HCT116 (cell line): ENCODE data around the gene TMEM25. TPM values are rescaled to one million over a fixed set of nuclear protein-coding genes. Genes with fewer than 3 reads are reported as not detected.

Experiments
- ATAC-seq: fragments of 200-7000 bp; cut with Tn5 transposase; 2 replicates; pipeline ENCODE4 v1.9.1; 2020; ENCODE audit warnings: mild to moderate bottlenecking, moderate library complexity
- BruUV-seq: library from RNA; stranded (reverse); fragments of 400-500 nt; replicated peaks from 2 replicates; lab custom pipeline; 2021; lab: Mats Ljungman, UMichigan
- CTCF ChIA-PET: fragments of 300-600 bp; sonication (Branson Sonifier 250); formaldehyde crosslinking; loops from one replicate; lab custom pipeline; 2021; ENCODE audit warnings: antibody characterized with exemption; lab: Charles Lee
- POLR2A ChIA-PET: fragments of 300-600, 350-600 bp; sonication (Branson Sonifier 250); formaldehyde crosslinking; loops from one replicate; lab custom pipeline; 2021; ENCODE audit warnings: antibody characterized with exemption; lab: Charles Lee
- RAD21 ChIA-PET, 2 experiments: fragments of 300-600 bp; sonication (Branson Sonifier 250); formaldehyde crosslinking; loops; one replicate each; lab custom pipeline; 2023; ENCODE audit warnings: low total read pairs in 2 of 2; ENCODE audit not compliant: uncharacterized antibody in 2 of 2, unreplicated experiment in 2 of 2, low non-redundant PET in 1 of 2; lab: Charles Lee
- DNase-seq: peaks from one replicate; pipeline ENCODE4 v3.0.0-alpha.2; 2010; ENCODE audit warnings: low read depth, low spot score
- H2AFZ ChIP-seq: fragments of 200-600 bp; shearing (Covaris generic), sonication (generic); 2 replicates; pipeline ENCODE4 v1.6.1; 2017; ENCODE audit warnings: low read depth, mixed run types, mixed read lengths, antibody characterized with exemption, low read length; ENCODE audit not compliant: poor library complexity, severe bottlenecking
- H3K27ac ChIP-seq: 2 replicates; pipeline ENCODE4 v1.5.1; 2012; ENCODE audit warnings: low read depth, low read length
- H3K27me3 ChIP-seq: fragments of 200-600 bp; sonication (generic); 2 replicates; pipeline ENCODE4 v1.6.1; 2016; ENCODE audit warnings: mixed run types, low read length, mixed read lengths; ENCODE audit not compliant: insufficient read depth
- H3K36me3 ChIP-seq, 2 experiments: fragments of 200-500 bp in 1 of 2; fragments of 200-600 bp in 1 of 2; sonication (Bioruptor generic) in 1 of 2; sonication (generic) in 1 of 2; 2 replicates each; pipeline versions ENCODE4 v1.5.1 to v1.6.1; 2014 to 2016; ENCODE audit warnings: low read length in 2 of 2, inconsistent platforms in 1 of 2, mixed read lengths in 1 of 2, mixed run types in 1 of 2; ENCODE audit not compliant: insufficient read depth in 2 of 2, control insufficient read depth in 1 of 2
- H3K4me1 ChIP-seq, 2 experiments: fragments of 200-600 bp in 1 of 2; sonication (generic) in 1 of 2; 2 replicates each; pipeline versions ENCODE4 v1.5.1 to v1.6.1; 2012 to 2017; ENCODE audit warnings: low read length in 2 of 2, inconsistent platforms in 1 of 2, mild to moderate bottlenecking in 1 of 2, mixed read lengths in 1 of 2, mixed run types in 1 of 2, moderate library complexity in 1 of 2; ENCODE audit not compliant: insufficient read depth in 2 of 2, control insufficient read depth in 1 of 2
- H3K4me2 ChIP-seq: fragments of 200-600 bp; sonication (generic); 2 replicates; pipeline ENCODE4 v1.6.1; 2017; ENCODE audit warnings: mixed run types, low read length, mixed read lengths
- H3K4me3 ChIP-seq, 2 experiments: fragments of 200-600 bp in 1 of 2; sonication (generic) in 1 of 2; replicated peaks in 1 of 2; 2 replicates each; pipeline ENCODE4 v1.5.1; 2011 to 2016; ENCODE audit warnings: low read length in 2 of 2, control low read depth in 1 of 2, low read depth in 1 of 2, mild to moderate bottlenecking in 1 of 2, mixed read lengths in 1 of 2, mixed run types in 1 of 2
- H3K79me2 ChIP-seq: fragments of 200-600 bp; sonication (generic); 2 replicates; pipeline ENCODE4 v1.6.1; 2017; ENCODE audit warnings: mild to moderate bottlenecking, mixed run types, low read length, moderate library complexity, mixed read lengths; ENCODE audit not compliant: insufficient read depth
- H3K9ac ChIP-seq: fragments of 200-600 bp; sonication (generic); 2 replicates; pipeline ENCODE4 v1.6.1; 2016; ENCODE audit warnings: low read length, mixed read lengths
- H3K9me2 ChIP-seq: fragments of 200-600 bp; sonication (generic), shearing (Covaris generic); 2 replicates; pipeline ENCODE4 v1.6.1; 2017; ENCODE audit warnings: mixed run types, mild to moderate bottlenecking, moderate library complexity; ENCODE audit not compliant: insufficient read depth
- H3K9me3 ChIP-seq, 2 experiments: fragments of 200-500 bp in 1 of 2; fragments of 200-600 bp in 1 of 2; sonication (Bioruptor generic) in 1 of 2; sonication (generic) in 1 of 2; 2 replicates each; pipeline ENCODE4 v1.6.1; 2014 to 2017; ENCODE audit warnings: low read length in 2 of 2, mixed read lengths in 2 of 2, inconsistent platforms in 1 of 2, low read depth in 1 of 2, mild to moderate bottlenecking in 1 of 2, mixed run types in 1 of 2, moderate library complexity in 1 of 2; ENCODE audit not compliant: control insufficient read depth in 1 of 2, insufficient read depth in 1 of 2
- H4K20me1 ChIP-seq: fragments of 200-600 bp; sonication (generic), shearing (Covaris generic); 2 replicates; pipeline ENCODE4 v1.6.1; 2017; ENCODE audit warnings: mixed run types, mild to moderate bottlenecking, moderate library complexity; ENCODE audit not compliant: insufficient read depth
- EGR1 ChIP-seq: IDR thresholded peaks from 2 replicates; pipeline ENCODE4 v1.6.1; 2012; ENCODE audit warnings: low read depth
- ELF1 ChIP-seq: IDR thresholded peaks from 2 replicates; pipeline ENCODE4 v1.6.1; 2012; ENCODE audit warnings: low read depth, borderline replicate concordance
- EZH2 ChIP-seq: fragments of 200-600 bp; sonication (generic); IDR thresholded peaks from 2 replicates; pipeline ENCODE4 v1.6.1; 2017; ENCODE audit warnings: antibody characterized with exemption, mixed run types
- JUND ChIP-seq: IDR thresholded peaks from 2 replicates; pipeline ENCODE4 v1.6.1; 2012
- POLR2AphosphoS5 ChIP-seq: IDR thresholded peaks from 2 replicates; pipeline ENCODE4 v1.6.1; 2011; ENCODE audit warnings: mild to moderate bottlenecking, low read depth, low read length, moderate library complexity
- SIN3A ChIP-seq: IDR thresholded peaks from 2 replicates; pipeline ENCODE4 v1.6.1; 2012; ENCODE audit warnings: low read depth
- SP1 ChIP-seq: IDR thresholded peaks from 2 replicates; pipeline ENCODE4 v1.6.1; 2012; ENCODE audit warnings: low read depth
- ZFX ChIP-seq: fragments of 450-650 bp; IDR thresholded peaks from 2 replicates; pipeline ENCODE4 v1.6.1; 2017
- intact Hi-C: fragments of 100-400 bp; cut with micrococcal nuclease; formaldehyde crosslinking; loops from 2 replicates; pipeline ENCODE4 v1.10.0; 2022
- total RNA-seq: library from RNA; stranded (reverse); gene quantifications from one replicate; pipeline ENCODE4 v1.2.1, GENCODE V29; 2021; ENCODE audit not compliant: unreplicated experiment
- TF ChIP-seq, protein P1 (sequence below), 3 experiments: fragments of 200-600 bp in 1 of 3; sonication (generic) in 1 of 3; IDR thresholded peaks in 2 of 3; conservative IDR thresholded peaks in 1 of 3; 2 replicates each; pipeline ENCODE4 v1.5.1; 2012 to 2017; ENCODE audit warnings: low read depth in 2 of 3, low read length in 2 of 3, antibody characterized with exemption in 1 of 3, borderline replicate concordance in 1 of 3, control low read depth in 1 of 3, mild to moderate bottlenecking in 1 of 3, mixed read lengths in 1 of 3, mixed run types in 1 of 3, moderate library complexity in 1 of 3; ENCODE audit not compliant: insufficient read depth in 1 of 3

Gene TMEM25
- total RNA-seq, 1 experiment from 2014 or later = 27.0 TPM

GRCh38 chr11:118511601-118512000 is 19.4 kb upstream of the TMEM25 start (continued):
- no peak for TF ChIP-seq EGR1

GRCh38 chr11:118514103-118514502 is 16.9 kb upstream of the TMEM25 start:
- Histone ChIP-seq H3K36me3 (peaks cover 34 to 57% of the 10 kb centered on the region in 2 experiments), H3K9me2 (no peaks in the 10 kb centered on the region), H3K27ac (no peak overlapping the region), H3K79me2 (no peaks in the 10 kb centered on the region), H3K9me3 (no peaks in the 10 kb centered on the region), H3K4me3 (no peak overlapping the region), H2AFZ (no peak overlapping the region), H3K4me1 (no peaks in the 10 kb centered on the region), H3K4me2 (no peak overlapping the region), H3K27me3 (no peaks in the 10 kb centered on the region), H3K9ac (no peak overlapping the region), H4K20me1 (no peaks in the 10 kb centered on the region; the same call in 1 of the 2 replicates)
- no TSS peak for BruUV-seq
- TF ChIP-seq SIN3A = no peak
- no peak for TF ChIP-seq POLR2AphosphoS5
- TF ChIP-seq JUND = no peak
- TF ChIP-seq ELF1 = no peak
- TF ChIP-seq SP1 = no peak
- no peak for TF ChIP-seq EZH2
- TF ChIP-seq ZFX = no peak
- TF ChIP-seq, protein P1, sequence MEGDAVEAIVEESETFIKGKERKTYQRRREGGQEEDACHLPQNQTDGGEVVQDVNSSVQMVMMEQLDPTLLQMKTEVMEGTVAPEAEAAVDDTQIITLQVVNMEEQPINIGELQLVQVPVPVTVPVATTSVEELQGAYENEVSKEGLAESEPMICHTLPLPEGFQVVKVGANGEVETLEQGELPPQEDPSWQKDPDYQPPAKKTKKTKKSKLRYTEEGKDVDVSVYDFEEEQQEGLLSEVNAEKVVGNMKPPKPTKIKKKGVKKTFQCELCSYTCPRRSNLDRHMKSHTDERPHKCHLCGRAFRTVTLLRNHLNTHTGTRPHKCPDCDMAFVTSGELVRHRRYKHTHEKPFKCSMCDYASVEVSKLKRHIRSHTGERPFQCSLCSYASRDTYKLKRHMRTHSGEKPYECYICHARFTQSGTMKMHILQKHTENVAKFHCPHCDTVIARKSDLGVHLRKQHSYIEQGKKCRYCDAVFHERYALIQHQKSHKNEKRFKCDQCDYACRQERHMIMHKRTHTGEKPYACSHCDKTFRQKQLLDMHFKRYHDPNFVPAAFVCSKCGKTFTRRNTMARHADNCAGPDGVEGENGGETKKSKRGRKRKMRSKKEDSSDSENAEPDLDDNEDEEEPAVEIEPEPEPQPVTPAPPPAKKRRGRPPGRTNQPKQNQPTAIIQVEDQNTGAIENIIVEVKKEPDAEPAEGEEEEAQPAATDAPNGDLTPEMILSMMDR (IDR thresholded peaks at IDR 0.05 in 2 of 3, conservative IDR thresholded peaks at IDR 0.05 in 1 of 3; ENCODE audit: borderline replicate concordance in 1 of 3, insufficient read depth in 1 of 3, low read depth in 2 of 3, low read length in 2 of 3) = no peak
- ATAC-seq = no peak
- ChIA-PET CTCF (no interaction called here), RAD21 (interaction anchor here in 1 of 2 experiments (0.7 kb wide), 1 partner anchor 52 kb away, joined by 7 read pairs; no protein-coding TSS in a partner anchor), POLR2A (no interaction called here)
- no peak for DNase-seq
- intact Hi-C loops = no loop called here
